Keratinocyte (primary cell): ENCODE data around the gene NR5A1. TPM values are rescaled to one million over a fixed set of nuclear protein-coding genes. Genes with fewer than 3 reads are reported as not detected.

Source experiments
- DNase-seq: peaks from one replicate; pipeline ENCODE4 v3.0.0-alpha.2; 2011; ENCODE audit warnings: low read depth, missing footprints, low spot score
- FAIRE-seq: peaks from 2 replicates; lab custom pipeline; 2011; peaks lifted over from hg19 to GRCh38; lab: Jason Lieb, UNC
- H2AFZ ChIP-seq: 2 replicates; pipeline ENCODE4 v1.6.0; 2012; ENCODE audit warnings: low read length, control low read depth, inconsistent platforms; ENCODE audit not compliant: control insufficient read depth
- H3K27ac ChIP-seq: 2 replicates; pipeline ENCODE4 v1.5.1; 2011; ENCODE audit warnings: low read length; ENCODE audit not compliant: control insufficient read depth, insufficient read depth
- H3K27me3 ChIP-seq: 3 replicates; pipeline ENCODE4 v1.6.0; 2011; ENCODE audit warnings: low read length; ENCODE audit not compliant: control insufficient read depth, insufficient read depth; ENCODE audit errors: extremely low read depth
- H3K36me3 ChIP-seq, 2 experiments: 2 replicates in 1 of 2; 3 replicates in 1 of 2; pipeline ENCODE4 v1.5.1; 2011; ENCODE audit warnings: low read length in 2 of 2, mild to moderate bottlenecking in 1 of 2; ENCODE audit not compliant: control insufficient read depth in 2 of 2, insufficient read depth in 2 of 2; ENCODE audit errors: extremely low read depth in 1 of 2
- H3K4me1 ChIP-seq: 3 replicates; pipeline ENCODE4 v1.5.1; 2011; ENCODE audit warnings: low read length; ENCODE audit not compliant: control insufficient read depth, insufficient read depth; ENCODE audit errors: extremely low read depth
- H3K4me2 ChIP-seq: 3 replicates; pipeline ENCODE4 v1.6.0; 2011; ENCODE audit warnings: low read depth, low read length; ENCODE audit not compliant: control insufficient read depth, insufficient read depth; ENCODE audit errors: extremely low read depth
- H3K4me3 ChIP-seq, 3 experiments: fragments of 200-600 bp in 1 of 3; sonication (generic) in 1 of 3; 2 replicates in 2 of 3; 3 replicates in 1 of 3; pipeline ENCODE4 v1.5.1; 2011 to 2016; ENCODE audit warnings: low read length in 3 of 3, mild to moderate bottlenecking in 3 of 3, control low read depth in 2 of 3, inconsistent platforms in 1 of 3, low read depth in 1 of 3, mixed read lengths in 1 of 3, mixed run types in 1 of 3, moderate library complexity in 1 of 3; ENCODE audit not compliant: control insufficient read depth in 2 of 3, insufficient read depth in 2 of 3; ENCODE audit errors: extremely low read depth in 1 of 3
- H3K79me2 ChIP-seq: 2 replicates; pipeline ENCODE4 v1.6.0; 2012; ENCODE audit warnings: low read length; ENCODE audit not compliant: control insufficient read depth, insufficient read depth
- H3K9ac ChIP-seq: 3 replicates; pipeline ENCODE4 v1.6.0; 2011; ENCODE audit warnings: low read length; ENCODE audit not compliant: control insufficient read depth, insufficient read depth; ENCODE audit errors: extremely low read depth
- H3K9me1 ChIP-seq: 3 replicates; pipeline ENCODE4 v1.6.0; 2011; ENCODE audit warnings: low read length; ENCODE audit not compliant: control insufficient read depth, insufficient read depth; ENCODE audit errors: extremely low read depth
- H3K9me3 ChIP-seq: 2 replicates; pipeline ENCODE4 v1.5.1; 2012; ENCODE audit warnings: low read depth, low read length; ENCODE audit not compliant: control insufficient read depth
- H4K20me1 ChIP-seq: 3 replicates; pipeline ENCODE4 v1.6.0; 2011; ENCODE audit warnings: low read length; ENCODE audit not compliant: control insufficient read depth, insufficient read depth; ENCODE audit errors: extremely low read depth
- EZH2 ChIP-seq: IDR thresholded peaks from one replicate; pipeline ENCODE4 v1.6.1; 2012; ENCODE audit warnings: inconsistent platforms, mild to moderate bottlenecking, low read length, moderate library complexity
- dilution Hi-C: fragments of 300-500 bp; cut with MboI; formaldehyde crosslinking; loops from one replicate; pipeline ENCODE4 v1.7.0; 2020; ENCODE audit warnings: low sequenced_read_pairs; ENCODE audit not compliant: extremely low pct_ligation_motif_present
- polyA plus RNA-seq, 5 experiments: library from polyadenylated mRNA; depleted of rRNA in 3 of 5; stranded (reverse) in 3 of 5; stranded (forward) in 1 of 5; unstranded in 1 of 5; fragments of >200 nt; gene quantifications; 1 replicate in 1 of 5; 2 replicates in 3 of 5; 3 replicates in 1 of 5; pipeline versions ENCODE4 v1.2.1 to v1.2.3, GENCODE V29; 2011 to 2012; ENCODE audit warnings: missing spikeins in 2 of 5, low read depth in 1 of 5, low replicate concordance in 1 of 5
- TF ChIP-seq, protein P1 (sequence below), 3 experiments: IDR thresholded peaks in 1 of 3; conservative IDR thresholded peaks in 1 of 3; optimal IDR thresholded peaks in 1 of 3; 2 replicates in 2 of 3; 3 replicates in 1 of 3; pipeline versions ENCODE3 to v1.5.1; 2011; ENCODE audit warnings: low read length in 3 of 3, mild to moderate bottlenecking in 3 of 3, moderate library complexity in 2 of 3, control low read depth in 1 of 3, inconsistent platforms in 1 of 3; ENCODE audit not compliant: insufficient read depth in 2 of 3; ENCODE audit errors: extremely low read depth in 1 of 3

Gene NR5A1
- polyA plus RNA-seq, 1 donor (not counting 4 experiments of a cell fraction or from before 2014, with no cell fraction given) = not detected

DNA sequence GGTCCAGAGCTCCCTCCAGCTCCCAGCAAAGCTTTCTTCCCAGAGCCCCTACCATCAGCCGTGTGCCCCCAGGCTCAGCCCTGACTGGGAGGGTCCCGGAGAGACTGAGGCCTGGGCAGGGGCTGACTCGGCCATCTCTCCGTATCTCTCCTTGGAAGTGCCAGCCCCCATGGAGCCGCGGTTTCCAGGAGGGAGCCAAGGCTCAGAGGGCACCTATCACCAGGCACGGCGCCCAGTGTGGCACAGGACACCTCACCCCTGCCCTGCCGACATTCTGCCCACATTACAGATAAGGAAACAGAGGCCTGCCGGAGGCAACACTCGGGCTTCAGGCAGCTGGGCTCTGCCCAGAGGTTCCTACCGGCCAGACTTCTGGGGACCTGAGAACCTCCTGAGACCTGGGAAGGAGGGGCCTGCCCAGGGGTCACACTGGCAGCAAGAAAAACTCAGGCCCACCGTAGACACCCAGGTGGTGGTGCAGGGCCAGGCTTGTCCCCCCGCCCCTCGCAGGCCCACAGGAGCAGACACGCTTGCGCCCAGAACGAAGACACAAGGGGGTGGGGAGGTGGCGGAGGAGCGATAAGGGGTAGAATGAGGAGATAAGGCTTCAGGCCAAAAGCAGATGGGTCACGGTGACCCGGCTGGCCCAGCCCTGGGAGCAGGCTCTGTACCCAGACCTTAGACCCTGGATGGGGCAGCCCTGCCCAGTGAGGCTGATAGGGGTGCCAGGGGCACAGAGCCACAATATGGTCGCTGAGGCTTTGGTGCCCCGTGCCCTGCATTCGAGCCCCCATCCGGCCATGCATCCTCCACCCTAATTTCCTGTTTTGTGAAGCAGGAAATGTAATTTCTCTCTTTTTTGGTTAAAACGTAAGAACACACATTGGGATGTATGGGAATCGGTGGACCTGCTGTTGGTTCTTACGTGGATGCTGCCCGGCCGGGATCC, 11.8 kb downstream of the NR5A1 start:
- DNase-seq = no peak
- no peaks in the 10 kb centered on the region for H3K9me3 ChIP-seq
- H3K9me1 ChIP-seq = no peaks in the 10 kb centered on the region
- H3K4me1 ChIP-seq = no peaks in the 10 kb centered on the region
- H3K36me3 ChIP-seq = no peaks in the 10 kb centered on the region
- dilution Hi-C loops = no loop called here
- no peak overlapping the region for H3K9ac ChIP-seq
- no peaks in the 10 kb centered on the region for H4K20me1 ChIP-seq
- no peaks in the 10 kb centered on the region for H3K79me2 ChIP-seq
- TF ChIP-seq, protein P1, sequence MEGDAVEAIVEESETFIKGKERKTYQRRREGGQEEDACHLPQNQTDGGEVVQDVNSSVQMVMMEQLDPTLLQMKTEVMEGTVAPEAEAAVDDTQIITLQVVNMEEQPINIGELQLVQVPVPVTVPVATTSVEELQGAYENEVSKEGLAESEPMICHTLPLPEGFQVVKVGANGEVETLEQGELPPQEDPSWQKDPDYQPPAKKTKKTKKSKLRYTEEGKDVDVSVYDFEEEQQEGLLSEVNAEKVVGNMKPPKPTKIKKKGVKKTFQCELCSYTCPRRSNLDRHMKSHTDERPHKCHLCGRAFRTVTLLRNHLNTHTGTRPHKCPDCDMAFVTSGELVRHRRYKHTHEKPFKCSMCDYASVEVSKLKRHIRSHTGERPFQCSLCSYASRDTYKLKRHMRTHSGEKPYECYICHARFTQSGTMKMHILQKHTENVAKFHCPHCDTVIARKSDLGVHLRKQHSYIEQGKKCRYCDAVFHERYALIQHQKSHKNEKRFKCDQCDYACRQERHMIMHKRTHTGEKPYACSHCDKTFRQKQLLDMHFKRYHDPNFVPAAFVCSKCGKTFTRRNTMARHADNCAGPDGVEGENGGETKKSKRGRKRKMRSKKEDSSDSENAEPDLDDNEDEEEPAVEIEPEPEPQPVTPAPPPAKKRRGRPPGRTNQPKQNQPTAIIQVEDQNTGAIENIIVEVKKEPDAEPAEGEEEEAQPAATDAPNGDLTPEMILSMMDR (optimal IDR thresholded peaks at IDR 0.05 in 1 of 3, IDR thresholded peaks at IDR 0.05 in 1 of 3, conservative IDR thresholded peaks at IDR 0.05 in 1 of 3; ENCODE audit: extremely low read depth in 1 of 3, insufficient read depth in 2 of 3, low read length in 3 of 3) = no peak
- TF ChIP-seq EZH2 = no peak
- H2AFZ ChIP-seq = no peak overlapping the region
- no peak overlapping the region for H3K27ac ChIP-seq
- H3K4me3 ChIP-seq = no peak overlapping the region
- H3K4me2 ChIP-seq = no peak overlapping the region
- FAIRE-seq = no peak
- peaks cover 13% of the 10 kb centered on the region for H3K27me3 ChIP-seq

DNA sequence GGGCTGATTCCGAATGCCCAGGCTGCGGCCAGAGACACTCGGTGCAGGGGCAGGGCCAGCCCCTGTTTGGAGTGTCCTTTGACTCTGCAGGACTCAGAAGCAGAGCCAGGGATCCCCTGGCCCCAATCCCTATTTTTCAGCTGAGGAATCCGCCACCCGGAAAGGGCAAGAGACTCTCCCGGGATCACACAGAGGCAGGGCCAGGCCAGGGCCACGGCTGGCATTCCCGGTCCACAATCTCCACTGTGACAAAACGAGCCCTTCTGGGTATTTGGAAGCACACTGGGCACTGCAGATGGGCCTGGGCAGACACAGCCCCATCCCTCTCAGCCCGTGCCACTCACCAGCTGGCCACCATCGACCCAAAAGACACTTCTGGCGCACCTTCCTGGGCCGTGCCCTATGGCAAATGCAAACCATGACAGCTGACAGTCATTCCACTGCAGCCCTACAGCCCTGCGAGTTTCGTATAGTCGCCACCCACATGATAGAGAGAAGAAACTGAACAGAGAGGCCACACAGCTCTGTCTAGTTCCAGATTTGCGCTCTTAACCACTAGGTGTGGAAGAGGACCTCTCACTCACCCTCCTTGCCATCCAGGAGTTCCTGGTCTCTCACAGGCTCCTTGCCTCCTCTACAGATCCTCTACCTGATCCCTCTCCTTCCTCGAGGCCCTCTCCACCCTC, 13.3 kb downstream of the NR5A1 start:
- no peak for TF ChIP-seq EZH2
- TF ChIP-seq, protein P1 (optimal IDR thresholded peaks at IDR 0.05 in 1 of 3, IDR thresholded peaks at IDR 0.05 in 1 of 3, conservative IDR thresholded peaks at IDR 0.05 in 1 of 3; ENCODE audit: extremely low read depth in 1 of 3, insufficient read depth in 2 of 3, low read length in 3 of 3) = no peak
- Histone ChIP-seq H2AFZ (no peak overlapping the region), H3K36me3 (no peaks in the 10 kb centered on the region), H3K9me3 (no peaks in the 10 kb centered on the region), H3K9ac (no peak overlapping the region), H3K27ac (no peak overlapping the region), H3K9me1 (no peaks in the 10 kb centered on the region), H3K4me3 (no peak overlapping the region), H3K79me2 (no peaks in the 10 kb centered on the region), H4K20me1 (no peaks in the 10 kb centered on the region), H3K4me1 (no peaks in the 10 kb centered on the region), H3K27me3 (peaks cover 20% of the 10 kb centered on the region), H3K4me2 (no peak overlapping the region)
- DNase-seq (no peak), FAIRE-seq (no peak)
- dilution Hi-C loops = no loop called here
